ENCODE results near the gene SAMD3. TPM values are rescaled to one million over a fixed set of nuclear protein-coding genes. Genes with fewer than 3 reads are reported as not detected.

Gene SAMD3
- total and polyA plus RNA-seq, 2 of the 4 experiments (the other 2 are of a cell fraction) = 3.0 to 3.9 TPM

DNA sequence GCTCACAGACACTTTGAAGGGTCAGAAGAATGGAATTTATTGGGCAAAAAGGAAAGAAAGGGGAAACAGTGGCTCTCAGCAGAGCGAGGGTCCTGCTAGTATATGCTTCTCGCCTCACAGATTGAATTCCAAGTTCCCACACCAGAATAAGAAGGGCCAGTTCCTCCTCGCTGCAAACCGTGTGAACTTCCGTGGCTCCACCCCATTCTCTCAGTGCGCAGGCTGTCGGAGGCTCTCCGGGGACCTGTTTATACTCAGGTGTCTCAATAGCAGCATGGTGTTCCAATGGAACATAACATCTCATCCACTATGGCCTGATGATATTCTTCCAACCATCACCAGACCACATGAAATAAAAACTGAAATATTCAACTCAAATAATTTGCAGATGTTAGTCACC lies 4.6 kb downstream of the SAMD3 start:
- Histone ChIP-seq H3K4me2 (ENCODE audit: low read depth, low read length) (no peak overlapping the region), H2BK20ac (ENCODE audit: low read depth, low read length) (no peak overlapping the region), H3K56ac (ENCODE audit: extremely low read depth, insufficient read depth, low read length) (no peak overlapping the region), H3K9me3 (ENCODE audit: control insufficient read depth, insufficient read depth, low read length) (no peaks in the 10 kb centered on the region), H2AK9ac (replicated peaks; ENCODE audit: low read depth, low read length, poor library complexity) (no peak overlapping the region), H4K20me1 (ENCODE audit: insufficient read depth, low read length) (no peaks in the 10 kb centered on the region), H2BK120ac (ENCODE audit: low read depth, low read length) (no peak overlapping the region), H2AK5ac (ENCODE audit: low read depth, low read length) (no peak overlapping the region), H3K36me3 (ENCODE audit: control insufficient read depth, insufficient read depth, low read length) (no peaks in the 10 kb centered on the region), H3K4ac (ENCODE audit: low read depth, low read length) (no peak overlapping the region), H4K91ac (ENCODE audit: insufficient read depth, low read depth, low read length) (no peak overlapping the region), H3K4me3 (ENCODE audit: insufficient read depth, low read depth, low read length) (no peak overlapping the region), H3K23ac (ENCODE audit: low read depth, low read length) (no peak overlapping the region), H3K4me1 (ENCODE audit: control insufficient read depth, insufficient read depth, low read length) (no peaks in the 10 kb centered on the region), H4K5ac (ENCODE audit: low read depth, low read length) (no peak overlapping the region), H3K9ac (ENCODE audit: low read depth, low read length) (no peak overlapping the region), H2BK15ac (ENCODE audit: low read depth, low read length) (no peak overlapping the region), H3K27ac (ENCODE audit: insufficient read depth, low read length) (no peak overlapping the region), H2AFZ (replicated peaks; ENCODE audit: low read length, poor library complexity) (no peak overlapping the region), H3K79me1 (ENCODE audit: low read depth in 1 of 2, low read length in 2 of 2) (no peaks in the 10 kb centered on the region), H3K14ac (replicated peaks; ENCODE audit: low read depth, low read length) (no peak overlapping the region), H3K18ac (ENCODE audit: low read depth, low read length) (no peak overlapping the region), H2BK5ac (ENCODE audit: low read depth, low read length, poor library complexity, severe bottlenecking) (no peak overlapping the region), H3K9me1 (ENCODE audit: insufficient read depth, low read length) (no peaks in the 10 kb centered on the region), H4K8ac (ENCODE audit: low read depth in 2 of 2, low read length in 2 of 2) (no peak overlapping the region), H3K27me3 (ENCODE audit: control insufficient read depth, insufficient read depth, low read length) (no peaks in the 10 kb centered on the region; the same call in 1 of the 2 replicates)
- TF ChIP-seq USF2 (IDR thresholded peaks at IDR 0.05; ENCODE audit: low read depth, low read length) = no peak
- TF ChIP-seq NFE2L2 (IDR thresholded peaks at IDR 0.05; ENCODE audit: low read depth, low read length) = no peak
- BruUV-seq (replicated peaks) = no TSS peak
- 67% methylated on average over 5 of the region's 8 CpGs; no CpG with 5 or more reads in 1 of the 2 experiments for WGBS, 2 experiments (ENCODE audit: extremely low coverage in 2 of 2, insufficient read length in 1 of 2)
- no peak for DNase-seq
- in situ Hi-C loops (cut with MboI; ENCODE audit: low sequenced_read_pairs) = no loop called here
- dilution Hi-C loops (cut with HindIII; ENCODE audit: low sequenced_read_pairs, unreplicated experiment) = no loop called here
- POLR2A ChIA-PET (ENCODE audit: unreplicated experiment) = no interaction called here
- CTCF ChIA-PET = interaction anchor here (1.2 kb wide), 1 partner anchor 29 kb away, joined by 4 read pairs; no protein-coding TSS in a partner anchor
- intact Hi-C loops (cut with micrococcal nuclease) = no loop called here
- ATAC-seq (ENCODE audit: low read depth) = no peak
